HepG2 (cell line): Measurements from ENCODE around the gene HOXA4. TPM values are rescaled to one million over a fixed set of nuclear protein-coding genes. Genes with fewer than 3 reads are reported as not detected.

Experiments
- ARNT2 ChIP-seq: sonication (generic); formaldehyde crosslinking; IDR thresholded peaks from 2 replicates; pipeline ENCODE4 v1.8.0; 2022; ENCODE audit warnings: mild to moderate bottlenecking, low read depth, missing genetic modification reagents, moderate library complexity
- ARNTL ChIP-seq: sonication (generic); formaldehyde crosslinking; IDR thresholded peaks from 2 replicates; pipeline ENCODE4 v1.4.0; 2020; ENCODE audit warnings: mild to moderate bottlenecking, missing genetic modification reagents
- E2F1 ChIP-seq: sonication (generic); formaldehyde crosslinking; IDR thresholded peaks from 2 replicates; pipeline ENCODE4 v1.5.0; 2020; ENCODE audit warnings: missing genetic modification reagents
- PHF21A ChIP-seq: sonication (generic); formaldehyde crosslinking; IDR thresholded peaks from 2 replicates; pipeline ENCODE4 v1.5.0; 2020; ENCODE audit warnings: mild to moderate bottlenecking, missing genetic modification reagents
- PHF8 ChIP-seq: sonication (generic); formaldehyde crosslinking; IDR thresholded peaks from 2 replicates; pipeline ENCODE4 v1.5.0; 2020; ENCODE audit warnings: missing genetic modification reagents
- SAP130 ChIP-seq: IDR thresholded peaks from 2 replicates; pipeline ENCODE4 v1.6.1; 2016; ENCODE audit warnings: low read depth
- ZBTB38 ChIP-seq: sonication (generic); formaldehyde crosslinking; IDR thresholded peaks from 2 replicates; pipeline ENCODE4 v1.5.1; 2020; ENCODE audit warnings: mild to moderate bottlenecking, missing genetic modification reagents
- ZNF496 ChIP-seq: sonication (generic); formaldehyde crosslinking; IDR thresholded peaks from 2 replicates; pipeline ENCODE4 v1.8.1; 2023; ENCODE audit warnings: mild to moderate bottlenecking, moderate library complexity, missing genetic modification reagents; ENCODE audit not compliant: insufficient replicate concordance
- ZNF577 ChIP-seq: sonication (generic); formaldehyde crosslinking; IDR thresholded peaks from 2 replicates; pipeline ENCODE4 v1.4.0; 2020; ENCODE audit warnings: mild to moderate bottlenecking, low read depth, missing genetic modification reagents, borderline replicate concordance
- ZNF746 ChIP-seq: sonication (generic); formaldehyde crosslinking; IDR thresholded peaks from 2 replicates; pipeline ENCODE4 v1.8.0; 2022; ENCODE audit warnings: mild to moderate bottlenecking, missing genetic modification reagents
- polyA plus RNA-seq, 8 experiments: library from polyadenylated mRNA; depleted of rRNA in 3 of 8; stranded (reverse) in 7 of 8; unstranded in 1 of 8; fragments of >200 nt; fragmentation: Illumina TruSeq in 4 of 8; extraction: Trizol in 4 of 8; gene quantifications; 2 replicates each; pipeline versions ENCODE4 v1.2.1 to v1.2.3, GENCODE V29; 2011 to 2016; ENCODE audit warnings: low read depth in 4 of 8, missing spikeins in 1 of 8, mixed read lengths in 1 of 8; ENCODE audit not compliant: insufficient read depth in 1 of 8
- total RNA-seq, 5 experiments: library from RNA; depleted of rRNA; stranded (reverse); fragments of >200 nt; fragmentation: Illumina TruSeq; extraction: Trizol; gene quantifications; 2 replicates each; pipeline ENCODE4 v1.2.3, GENCODE V29; 2016; ENCODE audit warnings: low read depth in 1 of 5
- TF ChIP-seq, protein P1 (sequence below): sonication (generic); formaldehyde crosslinking; IDR thresholded peaks from 2 replicates; pipeline ENCODE4 v1.5.0; 2020; ENCODE audit warnings: mild to moderate bottlenecking, missing genetic modification reagents, borderline replicate concordance

The HOXA4 gene
- total and polyA plus RNA-seq, 2 of the 13 experiments (the other 11 are each of a cell fraction or from before 2014, with no cell fraction given) = 2.4 to 5.4 TPM

DNA sequence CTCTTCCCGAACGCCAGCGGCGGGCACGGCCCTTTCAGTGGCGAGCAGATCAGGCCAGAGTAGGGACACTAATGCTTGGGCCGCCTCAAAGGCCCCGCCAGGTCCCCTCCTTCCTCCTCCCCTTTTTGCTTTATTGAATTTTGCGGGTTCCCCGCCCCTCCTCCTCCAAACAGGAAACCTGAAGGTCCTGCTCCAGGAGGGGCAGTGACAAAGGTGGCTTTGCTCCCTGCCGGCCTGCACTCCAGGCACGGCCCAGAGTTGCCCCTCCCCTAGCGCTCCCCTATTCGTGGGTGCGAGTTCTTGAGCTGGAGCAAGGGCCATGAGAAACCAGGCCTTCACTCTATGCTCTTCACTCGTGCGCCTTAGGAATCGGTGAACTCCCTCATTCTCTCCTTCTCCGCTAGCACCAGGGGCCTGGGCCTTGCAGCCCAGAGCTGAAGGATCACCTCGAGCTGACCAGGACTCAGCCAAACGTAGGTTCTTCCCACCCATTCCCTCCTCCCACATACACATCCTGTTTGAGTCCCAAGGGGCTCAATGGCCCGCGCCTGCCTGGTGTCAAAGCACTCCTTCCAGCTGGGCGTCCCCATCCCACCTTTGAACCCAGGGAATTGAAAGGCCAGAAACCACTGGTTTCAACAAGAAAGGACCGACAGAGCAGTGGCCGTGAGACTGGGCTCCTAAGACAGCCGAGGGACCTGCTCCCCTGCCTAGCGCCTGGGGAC lies 17.6 kb upstream of the HOXA4 start (continued):
- TF ChIP-seq, protein P1, sequence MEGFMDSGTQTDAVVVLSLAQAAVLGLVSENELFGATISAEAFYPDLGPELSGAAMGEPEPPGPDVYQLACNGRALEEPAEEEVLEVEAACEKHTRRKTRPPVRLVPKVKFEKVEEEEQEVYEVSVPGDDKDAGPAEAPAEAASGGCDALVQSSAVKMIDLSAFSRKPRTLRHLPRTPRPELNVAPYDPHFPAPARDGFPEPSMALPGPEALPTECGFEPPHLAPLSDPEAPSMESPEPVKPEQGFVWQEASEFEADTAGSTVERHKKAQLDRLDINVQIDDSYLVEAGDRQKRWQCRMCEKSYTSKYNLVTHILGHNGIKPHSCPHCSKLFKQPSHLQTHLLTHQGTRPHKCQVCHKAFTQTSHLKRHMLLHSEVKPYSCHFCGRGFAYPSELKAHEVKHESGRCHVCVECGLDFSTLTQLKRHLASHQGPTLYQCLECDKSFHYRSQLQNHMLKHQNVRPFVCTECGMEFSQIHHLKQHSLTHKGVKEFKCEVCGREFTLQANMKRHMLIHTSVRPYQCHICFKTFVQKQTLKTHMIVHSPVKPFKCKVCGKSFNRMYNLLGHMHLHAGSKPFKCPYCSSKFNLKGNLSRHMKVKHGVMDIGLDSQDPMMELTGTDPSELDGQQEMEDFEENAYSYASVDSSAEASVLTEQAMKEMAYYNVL (CRISPR knock-in tag) = no peak
- TF ChIP-seq ARNT2 (CRISPR knock-in tag) = 0 out of 2 replicates have a peak, but pooled peaks have one; percentile 15
- no peak for TF ChIP-seq ARNTL (CRISPR knock-in tag)
- TF ChIP-seq ZNF577 (CRISPR knock-in tag) = no peak
- 0 out of 2 replicates have a peak, but pooled peaks have one; percentile 3 for TF ChIP-seq SAP130
- TF ChIP-seq PHF21A (CRISPR knock-in tag) = peak; percentile 35; the same call in 1 of the 2 replicates
- TF ChIP-seq PHF8 (CRISPR knock-in tag) = 0 out of 2 replicates have a peak, but pooled peaks have one; percentile 11
- TF ChIP-seq ZNF746 (CRISPR knock-in tag) = no peak
- no peak for TF ChIP-seq ZNF496 (CRISPR knock-in tag)
- no peak for TF ChIP-seq E2F1 (CRISPR knock-in tag)
- TF ChIP-seq ZBTB38 = peak; percentile 83; the same call in 1 of the 2 replicates
